ENCODE measurements around the gene OR4K1. TPM values are rescaled to one million over a fixed set of nuclear protein-coding genes. Genes with fewer than 3 reads are reported as not detected.
"Not testable (repeated sequence)": the region's sequence is repeated elsewhere in the genome, so short reads cannot be mapped to it uniquely, and the experiment has no call there.

The OR4K1 gene
- total and polyA plus RNA-seq, 7 experiments from 2014 or later: not detected

DNA sequence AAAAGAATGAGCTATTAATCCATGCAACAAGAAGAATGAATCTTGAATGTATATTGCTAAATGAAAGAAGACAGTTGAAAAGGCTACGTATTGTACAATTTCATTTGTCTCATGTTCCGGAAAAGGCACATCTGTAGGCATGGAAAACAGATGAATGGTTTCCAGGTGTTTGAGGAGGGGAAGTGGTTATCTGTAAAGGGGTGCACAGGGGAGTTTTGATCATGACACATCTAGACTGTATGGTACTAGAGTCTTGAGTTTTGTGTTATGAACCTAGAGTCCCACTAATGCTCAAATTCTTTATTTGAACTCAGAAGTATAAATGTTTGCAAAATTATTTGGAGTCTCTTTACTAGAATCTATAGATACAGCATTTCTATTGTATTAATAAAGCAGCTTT lies 39.0 kb downstream of the OR4K1 start:
- H3K4me3 Mint-ChIP-seq: peak overlapping the region in 3 of 10 donors; percentile 27 to 48 (median 35)
- H3K4me1 ChIP-seq (ENCODE audit: control insufficient read depth in 2 of 2, insufficient read depth in 2 of 2, low read length in 2 of 2): peaks cover 0 to 12% of the 10 kb centered on the region in 2 donors
- H3K36me3 ChIP-seq (ENCODE audit: control insufficient read depth in 2 of 3, insufficient read depth in 3 of 3, low read length in 3 of 3); H3K27me3 ChIP-seq (ENCODE audit: control insufficient read depth in 2 of 2, insufficient read depth in 2 of 2, low read length in 2 of 2); H3K9me3 ChIP-seq (ENCODE audit: control insufficient read depth in 2 of 3, low read length in 3 of 3); H3K4me3 ChIP-seq (ENCODE audit: low read length); intact Hi-C loops (cut with micrococcal nuclease); ATAC-seq; H3K27me3 Mint-ChIP-seq; H3K27ac ChIP-seq (ENCODE audit: low read depth, low read length); H3K36me3 Mint-ChIP-seq; POLR2A ChIA-PET; CTCF ChIA-PET; DNase-seq: not testable (repeated sequence)
- H3K9me3 Mint-ChIP-seq: peaks cover 0 to 26% (median 7%) of the 10 kb centered on the region in 11 donors
- peaks cover 2 to 50% (median 33%) of the 10 kb centered on the region in 7 donors for H3K4me1 Mint-ChIP-seq
- H3K27ac Mint-ChIP-seq: peak overlapping the region in 1 of 9 donors; percentile 30

DNA sequence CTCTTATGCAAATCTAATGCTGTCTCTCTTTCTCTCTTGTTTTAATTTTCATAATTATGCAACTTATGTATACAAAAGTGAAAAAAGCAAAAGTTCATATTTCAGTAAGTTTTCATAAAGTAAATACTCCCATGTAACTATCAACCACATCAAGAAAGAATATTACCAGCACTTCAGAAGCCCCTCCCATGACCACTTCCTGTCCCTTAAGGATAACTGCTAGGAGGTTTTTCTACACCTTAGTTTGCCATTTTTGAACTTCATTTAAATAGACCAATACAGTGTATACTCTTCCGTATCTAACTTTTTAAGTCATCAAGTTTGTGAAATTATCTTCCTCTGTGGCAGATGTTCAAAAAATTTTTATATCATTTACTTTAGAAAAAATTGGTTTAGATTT lies 44.1 kb downstream of the OR4K1 start:
- CTCF ChIA-PET: no interaction called here
- Histone ChIP-seq H3K4me1 (ENCODE audit: control insufficient read depth in 2 of 2, insufficient read depth in 2 of 2, low read length in 2 of 2) (peaks cover 7 to 24% of the 10 kb centered on the region in 2 donors), H3K4me3 (ENCODE audit: low read length) (no peak overlapping the region), H3K9me3 (ENCODE audit: control insufficient read depth in 2 of 3, low read length in 3 of 3) (no peaks in the 10 kb centered on the region), H3K27me3 (ENCODE audit: control insufficient read depth in 2 of 2, insufficient read depth in 2 of 2, low read length in 2 of 2) (no peaks in the 10 kb centered on the region), H3K36me3 (ENCODE audit: control insufficient read depth in 2 of 3, insufficient read depth in 3 of 3, low read length in 3 of 3) (no peaks in the 10 kb centered on the region), H3K27ac (ENCODE audit: low read depth, low read length) (no peak overlapping the region)
- ATAC-seq (peak; percentile 97), DNase-seq (peak in 7 of 9 donors; percentile 43 to 80 (median 74))
- H3K36me3 Mint-ChIP-seq: peaks cover 0 to 7% (median 3%) of the 10 kb centered on the region in 5 donors
- H3K9me3 Mint-ChIP-seq: peaks cover 0 to 18% (median 5%) of the 10 kb centered on the region in 11 donors
- peak overlapping the region in 8 of 9 donors; percentile 39 to 92 (median 80) for H3K27ac Mint-ChIP-seq
- intact Hi-C loops (cut with micrococcal nuclease): loop anchor here in 1 of 2 donors (2.0 kb wide), 1 partner anchor 22 kb away; no protein-coding TSS in a partner anchor
- H3K4me1 Mint-ChIP-seq: peaks cover 6 to 55% (median 39%) of the 10 kb centered on the region in 7 donors
- H3K4me3 Mint-ChIP-seq: peak overlapping the region in 9 of 10 donors; percentile 42 to 65 (median 60)
- POLR2A ChIA-PET: no interaction called here
- H3K27me3 Mint-ChIP-seq: no peaks in the 10 kb centered on the region

DNA sequence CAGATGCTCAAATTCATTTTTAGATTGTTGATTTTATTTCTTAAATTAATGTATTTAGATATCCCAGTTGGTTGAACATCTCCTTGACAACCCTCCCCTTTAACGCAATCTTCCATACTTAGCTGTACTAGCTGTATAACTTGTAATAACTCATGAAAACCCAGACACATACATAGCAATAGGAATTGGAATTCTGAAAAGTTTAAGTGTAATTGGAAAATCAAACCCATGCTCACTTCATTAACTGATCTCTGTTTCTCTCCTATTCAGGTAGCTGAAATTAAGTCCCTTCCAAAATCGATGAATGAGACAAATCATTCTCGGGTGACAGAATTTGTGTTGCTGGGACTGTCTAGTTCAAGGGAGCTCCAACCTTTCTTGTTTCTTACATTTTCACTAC lies 44.6 kb downstream of the OR4K1 start, which contains the start of gene OR4K15:
OR4K15 (plus strand) TSS at position 301 of the 400 bp plus-strand sequence; CDS start at position 301, 0 bp downstream.
- H3K36me3 ChIP-seq (ENCODE audit: control insufficient read depth in 2 of 3, insufficient read depth in 3 of 3, low read length in 3 of 3): no peaks in the 10 kb centered on the region
- H3K4me1 ChIP-seq (ENCODE audit: control insufficient read depth in 2 of 2, insufficient read depth in 2 of 2, low read length in 2 of 2): peaks cover 7 to 24% of the 10 kb centered on the region in 2 donors
- no peak within 1 kb of the TSS for H3K4me3 ChIP-seq (ENCODE audit: low read length)
- peaks cover 0 to 7% (median 3%) of the 10 kb centered on the region in 5 donors for H3K36me3 Mint-ChIP-seq
- no peaks in the 10 kb centered on the region for H3K27me3 Mint-ChIP-seq
- intact Hi-C loops (cut with micrococcal nuclease): loop anchor here in 1 of 2 donors (2.0 kb wide), 1 partner anchor 22 kb away; no protein-coding TSS in a partner anchor
- peak within 1 kb of the TSS; percentile 34 to 92 (median 80) for H3K27ac Mint-ChIP-seq
- ChIA-PET CTCF (no interaction called here), POLR2A (no interaction called here)
- ATAC-seq: no peak
- H3K27ac ChIP-seq (ENCODE audit: low read depth, low read length): no peak within 1 kb of the TSS
- peak within 1 kb of the TSS in 9 of 10 donors; percentile 42 to 65 (median 60) for H3K4me3 Mint-ChIP-seq
- no peaks in the 10 kb centered on the region for H3K9me3 ChIP-seq (ENCODE audit: control insufficient read depth in 2 of 3, low read length in 3 of 3)
- H3K27me3 ChIP-seq (ENCODE audit: control insufficient read depth in 2 of 2, insufficient read depth in 2 of 2, low read length in 2 of 2): no peaks in the 10 kb centered on the region
- peaks cover 6 to 56% (median 43%) of the 10 kb centered on the region in 7 donors for H3K4me1 Mint-ChIP-seq
- DNase-seq: no peak
- H3K9me3 Mint-ChIP-seq: peaks cover 1 to 21% (median 7%) of the 10 kb centered on the region in 11 donors

Other genes starting within 250 kb of the OR4K1 start
- not detected for gene OR11H2, start 217.0 kb upstream of the OR4K1 start, total RNA-seq
- not detected for gene OR11H2, start 217.0 kb upstream of the OR4K1 start, polyA plus RNA-seq
- gene OR4Q3, start 187.3 kb upstream of the OR4K1 start, total RNA-seq: not detected
- not detected for gene OR4Q3, start 187.3 kb upstream of the OR4K1 start, polyA plus RNA-seq
- gene OR4M1, start 157.4 kb upstream of the OR4K1 start, total RNA-seq: not detected
- not detected for gene OR4M1, start 157.4 kb upstream of the OR4K1 start, polyA plus RNA-seq
- gene OR4N2, start 127.1 kb upstream of the OR4K1 start, total RNA-seq: not detected
- gene OR4N2, start 127.1 kb upstream of the OR4K1 start, polyA plus RNA-seq: not detected
- not detected for gene OR4K2, start 55.8 kb upstream of the OR4K1 start, total RNA-seq
- gene OR4K2, start 55.8 kb upstream of the OR4K1 start, polyA plus RNA-seq: not detected
- not detected for gene OR4K5, start 10.3 kb upstream of the OR4K1 start, total RNA-seq
- not detected for gene OR4K5, start 10.3 kb upstream of the OR4K1 start, polyA plus RNA-seq
- not detected for gene OR4K15, start 44.7 kb downstream of the OR4K1 start, total RNA-seq
- not detected for gene OR4K15, start 44.7 kb downstream of the OR4K1 start, polyA plus RNA-seq
- gene OR4Q2, start 71.2 kb downstream of the OR4K1 start, total RNA-seq: not detected
- not detected for gene OR4Q2, start 71.2 kb downstream of the OR4K1 start, polyA plus RNA-seq
- gene OR4K14, start 88.4 kb downstream of the OR4K1 start, total RNA-seq: not detected
- not detected for gene OR4K14, start 88.4 kb downstream of the OR4K1 start, polyA plus RNA-seq
- gene OR4K13, start 105.1 kb downstream of the OR4K1 start, total RNA-seq: not detected
- gene OR4K13, start 105.1 kb downstream of the OR4K1 start, polyA plus RNA-seq: not detected
- not detected for gene OR4L1, start 129.1 kb downstream of the OR4K1 start, total RNA-seq
- gene OR4L1, start 129.1 kb downstream of the OR4K1 start, polyA plus RNA-seq: not detected
- gene OR4K17, start 179.8 kb downstream of the OR4K1 start, total RNA-seq: not detected
- not detected for gene OR4K17, start 179.8 kb downstream of the OR4K1 start, polyA plus RNA-seq
- gene OR4N5, start 207.9 kb downstream of the OR4K1 start, total RNA-seq: not detected
- gene OR4N5, start 207.9 kb downstream of the OR4K1 start, polyA plus RNA-seq: not detected

All from naive thymus-derived CD4-positive, alpha-beta T cell (primary cell).